Measurements from ENCODE around the gene RAB3GAP1.

The RAB3GAP1 gene

GRCh38 chr2:135163306-135163705 is 111.2 kb downstream of the RAB3GAP1 start:
- DNase-seq (ENCODE audit: low read depth in 2 of 2, low spot score in 1 of 2): no peak

DNA sequence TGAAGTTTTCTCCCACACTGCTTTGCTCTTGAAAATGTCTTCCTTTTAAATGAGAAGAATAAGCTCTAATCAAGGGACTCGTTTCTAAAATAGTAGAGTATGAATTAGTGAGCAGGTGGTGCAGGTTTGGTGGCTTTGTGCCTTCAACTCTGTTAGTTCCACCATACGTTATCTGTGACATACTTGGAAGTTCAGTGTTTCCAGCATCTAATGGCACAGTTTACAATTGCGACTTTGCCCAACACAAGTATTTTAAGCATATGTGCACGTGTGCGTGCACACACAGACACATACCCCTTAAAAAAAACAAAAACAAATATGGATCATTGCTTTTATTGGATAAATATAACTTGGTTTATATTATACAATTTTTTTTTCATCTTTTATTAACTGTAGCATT is 111.8 kb downstream of the RAB3GAP1 start:
- DNase-seq (ENCODE audit: low read depth in 2 of 2, low spot score in 1 of 2): no peak

GRCh38 chr2:135164431-135164830 is 112.3 kb downstream of the RAB3GAP1 start:
- no peak for DNase-seq (ENCODE audit: low read depth in 2 of 2, low spot score in 1 of 2)

DNA sequence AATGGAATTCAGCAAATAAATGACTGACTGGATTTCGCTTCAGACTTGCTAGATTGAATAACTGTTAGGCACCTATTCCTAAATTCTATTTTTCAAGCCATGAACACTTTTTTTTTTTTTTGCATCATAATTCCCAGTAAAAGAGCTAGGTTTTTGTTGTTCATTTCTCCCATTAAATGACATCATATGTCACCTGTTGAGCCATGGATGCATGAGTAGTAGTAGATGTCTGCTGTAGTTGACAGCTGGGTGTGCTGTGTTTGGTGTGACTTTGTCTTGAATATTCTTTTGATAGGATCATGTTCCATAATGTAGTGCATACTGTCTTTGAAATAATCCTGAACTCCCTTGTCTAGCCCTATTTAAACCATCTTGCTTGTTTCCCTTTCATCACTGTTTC is 115.2 kb downstream of the RAB3GAP1 start:
- no peak for DNase-seq (ENCODE audit: low read depth in 2 of 2, low spot score in 1 of 2)

GRCh38 chr2:135168204-135168856 is 116.2 kb downstream of the RAB3GAP1 start:
- DNase-seq (ENCODE audit: low read depth in 2 of 2, low spot score in 1 of 2): no peak

DNA sequence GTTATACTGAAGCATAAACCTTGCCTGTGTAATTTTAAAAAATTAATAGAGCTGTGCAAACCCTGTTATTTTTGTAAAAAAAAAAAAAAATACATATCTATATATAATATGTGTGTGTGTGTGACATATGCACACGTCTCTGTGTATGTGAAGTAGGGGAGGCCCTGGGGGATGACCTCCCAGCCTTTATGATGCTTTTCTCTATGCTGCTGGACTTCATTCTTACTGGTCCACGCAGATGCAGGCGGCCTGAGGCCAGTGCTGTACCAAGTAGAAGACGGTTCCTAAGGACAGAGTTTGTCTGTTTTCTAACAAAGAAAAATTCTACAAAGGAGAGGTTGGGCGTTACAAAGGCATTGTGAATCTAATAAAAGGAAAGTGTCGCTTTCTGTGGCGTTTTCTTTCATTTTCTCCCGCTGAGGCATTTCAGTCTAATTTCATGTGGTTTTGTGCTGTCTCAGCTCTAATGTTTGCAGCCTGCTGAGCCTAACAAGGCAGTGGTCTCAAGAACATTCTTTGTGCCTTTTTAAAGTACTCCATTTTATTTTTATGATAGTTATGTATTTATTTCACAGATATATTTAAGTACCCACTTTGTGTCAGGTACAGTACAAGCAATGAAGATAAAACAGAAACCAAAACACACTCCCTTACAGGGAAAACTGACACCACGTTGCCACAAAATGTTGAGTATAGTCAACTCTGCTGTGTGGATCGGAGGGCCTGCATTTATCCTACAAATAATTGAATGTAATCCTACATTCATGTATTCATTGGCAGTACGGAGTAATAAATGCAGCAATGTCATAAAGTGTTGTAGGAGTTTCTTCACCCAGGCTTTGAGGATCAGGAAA is 118.0 kb downstream of the RAB3GAP1 start:
- DNase-seq (ENCODE audit: low read depth in 2 of 2, low spot score in 1 of 2): no peak

DNA sequence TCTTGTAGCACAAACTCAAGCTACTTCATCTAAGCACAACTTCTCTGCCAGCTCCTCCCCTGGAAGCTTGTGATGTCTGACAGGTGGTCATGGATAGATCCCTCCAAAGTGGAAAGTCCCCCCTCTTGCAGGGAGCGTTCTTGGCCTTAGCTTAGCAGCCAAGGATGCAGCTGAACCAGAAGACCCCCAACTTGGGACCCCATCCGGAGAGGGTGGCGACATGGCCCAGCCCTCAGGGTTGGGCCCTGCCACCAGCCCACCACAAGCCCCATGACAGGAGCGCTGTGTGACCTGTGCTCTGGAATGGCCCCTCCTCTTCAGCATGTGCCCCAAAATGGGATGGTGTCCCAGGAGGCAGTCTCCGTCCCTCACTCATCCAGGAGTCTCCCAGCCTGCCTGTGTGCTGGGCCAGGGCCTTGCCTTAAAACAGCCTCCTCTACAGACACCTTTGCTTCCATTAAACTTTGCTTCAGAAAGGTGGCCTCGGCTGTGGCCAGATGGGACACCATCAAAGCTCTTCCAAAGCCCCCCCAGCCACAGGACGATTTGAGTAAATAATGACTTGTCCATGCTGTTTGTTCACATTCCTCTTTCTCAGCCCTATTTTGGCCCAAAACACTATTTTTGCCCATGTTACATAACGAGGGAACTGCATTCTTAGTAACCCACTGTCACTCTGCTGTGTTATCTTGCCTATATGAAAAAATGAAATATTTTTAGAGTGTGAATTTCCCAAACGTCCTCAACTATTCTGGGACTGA is 122.1 kb downstream of the RAB3GAP1 start:
- no peak for DNase-seq (ENCODE audit: low read depth in 2 of 2, low spot score in 1 of 2)

GRCh38 chr2:135174810-135175093 is 122.7 kb downstream of the RAB3GAP1 start:
- no peak for DNase-seq (ENCODE audit: low read depth in 2 of 2, low spot score in 1 of 2)

- no peak for DNase-seq (ENCODE audit: low read depth in 2 of 2, low spot score in 1 of 2)
Observed at GRCh38 chr2:135175177-135175576, 123.1 kb downstream of the RAB3GAP1 start.

DNA sequence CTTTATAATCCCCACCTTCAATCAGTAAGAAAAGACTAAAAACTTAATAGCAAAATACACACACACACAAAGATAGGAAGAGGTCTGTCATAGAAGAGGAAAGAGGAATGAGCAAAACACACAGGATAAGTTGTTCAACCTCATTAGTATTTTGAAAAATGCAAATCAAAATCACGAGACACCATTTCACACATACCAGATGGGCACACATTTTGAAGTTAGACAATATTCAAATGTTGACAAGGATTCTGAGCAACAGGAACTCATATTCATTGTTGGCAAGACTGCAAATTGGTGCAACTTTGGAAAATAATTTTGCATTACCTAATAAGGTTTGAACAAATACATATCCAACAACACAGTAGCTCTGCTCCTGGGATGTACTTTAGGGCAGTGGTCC is 127.6 kb downstream of the RAB3GAP1 start:
- no peak for DNase-seq (ENCODE audit: low read depth in 2 of 2, low spot score in 1 of 2)

- no peak for DNase-seq (ENCODE audit: low read depth in 2 of 2, low spot score in 1 of 2)
Observed at GRCh38 chr2:135182190-135182589, 130.1 kb downstream of the RAB3GAP1 start.

DNA sequence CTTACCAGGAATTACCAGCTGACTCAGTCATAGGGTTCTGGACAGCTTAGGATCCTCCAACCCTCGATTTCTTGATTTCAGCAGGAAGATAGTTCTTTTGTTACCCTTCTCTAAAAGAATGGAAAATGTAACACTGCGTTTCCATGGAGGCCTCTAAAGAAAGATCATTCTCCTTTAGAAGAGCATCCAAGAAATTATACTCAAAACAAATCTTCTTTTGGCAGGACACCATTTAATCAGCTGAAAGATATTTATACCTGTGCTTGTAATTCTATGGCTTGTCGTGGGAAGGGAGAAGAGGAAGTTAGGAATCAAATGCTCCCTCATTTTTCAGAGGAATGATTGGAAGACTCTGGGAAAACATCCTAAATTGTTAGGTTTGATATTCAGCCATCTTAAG is 130.5 kb downstream of the RAB3GAP1 start:
- no peak for DNase-seq (ENCODE audit: low read depth in 2 of 2, low spot score in 1 of 2)

- DNase-seq (ENCODE audit: low read depth in 2 of 2, low spot score in 1 of 2): no peak
Observed at GRCh38 chr2:135183822-135184221, 131.7 kb downstream of the RAB3GAP1 start.

- no peak for DNase-seq (ENCODE audit: low read depth in 2 of 2, low spot score in 1 of 2)
Observed at GRCh38 chr2:135186054-135186453, 134.0 kb downstream of the RAB3GAP1 start.

DNA sequence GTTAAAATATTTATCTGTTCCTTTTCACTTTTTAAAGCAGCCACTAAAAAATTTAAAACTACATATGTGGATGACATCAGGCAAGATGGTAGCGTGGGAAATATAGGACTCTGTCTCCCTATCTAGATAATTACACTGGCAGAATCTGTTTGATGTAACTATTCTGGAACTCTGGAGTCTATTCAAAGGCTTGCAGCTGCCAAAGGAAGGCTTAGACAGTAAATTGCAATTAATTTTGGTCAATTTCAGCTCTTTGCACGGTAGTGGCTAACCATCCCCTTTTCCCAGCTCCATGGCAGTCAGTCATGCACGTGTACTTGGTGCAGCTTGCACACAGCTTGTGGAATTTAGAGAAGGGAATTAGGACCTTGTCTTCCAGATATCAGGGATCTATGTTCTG is 135.2 kb downstream of the RAB3GAP1 start:
- DNase-seq (ENCODE audit: low read depth in 2 of 2, low spot score in 1 of 2): no peak

DNA sequence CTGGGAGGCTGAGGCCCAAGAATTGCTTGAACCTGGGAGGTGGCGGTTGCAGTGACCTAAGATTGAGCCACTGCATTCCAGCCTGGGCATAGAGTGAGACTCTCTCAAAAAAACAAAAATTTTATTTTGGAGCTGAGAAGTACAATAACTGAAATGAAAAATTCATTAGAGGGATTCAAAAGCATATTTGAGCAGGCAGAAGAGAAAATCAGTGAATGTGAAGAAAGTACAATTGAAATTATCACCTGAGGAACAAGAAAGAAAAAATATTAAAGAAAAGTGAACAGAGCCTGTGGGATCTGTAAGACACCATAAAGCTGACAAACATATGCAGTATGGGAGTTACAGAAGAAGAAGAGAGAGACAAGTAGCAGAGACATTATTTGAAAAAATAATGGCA is 137.1 kb downstream of the RAB3GAP1 start:
- DNase-seq (ENCODE audit: low read depth in 2 of 2, low spot score in 1 of 2): no peak

GRCh38 chr2:135190799-135191198 is 138.7 kb downstream of the RAB3GAP1 start:
- DNase-seq (ENCODE audit: low read depth in 2 of 2, low spot score in 1 of 2): no peak

GRCh38 chr2:135198481-135198880 is 146.4 kb downstream of the RAB3GAP1 start:
- no peak for DNase-seq (ENCODE audit: low read depth in 2 of 2, low spot score in 1 of 2)

DNA sequence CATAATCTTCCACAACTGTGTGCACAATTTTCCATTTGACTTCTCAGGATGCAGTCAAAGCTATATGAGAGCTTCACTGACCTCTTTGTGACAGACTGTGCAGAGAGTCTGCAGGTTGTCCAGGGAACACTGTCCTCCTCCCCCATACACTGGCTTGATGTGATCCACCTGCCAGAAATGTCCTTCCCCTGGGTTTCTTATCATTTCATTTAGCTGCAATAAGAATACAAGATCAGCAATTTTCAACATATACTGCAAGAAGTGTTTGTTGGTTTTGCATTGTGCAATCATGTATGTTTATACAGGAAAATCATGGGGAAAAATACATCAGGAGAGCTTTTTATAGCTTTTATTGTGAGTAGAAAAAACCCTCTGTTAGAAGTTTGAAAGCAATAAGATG is 150.7 kb downstream of the RAB3GAP1 start:
- no peak for DNase-seq (ENCODE audit: low read depth in 2 of 2, low spot score in 1 of 2)

DNA sequence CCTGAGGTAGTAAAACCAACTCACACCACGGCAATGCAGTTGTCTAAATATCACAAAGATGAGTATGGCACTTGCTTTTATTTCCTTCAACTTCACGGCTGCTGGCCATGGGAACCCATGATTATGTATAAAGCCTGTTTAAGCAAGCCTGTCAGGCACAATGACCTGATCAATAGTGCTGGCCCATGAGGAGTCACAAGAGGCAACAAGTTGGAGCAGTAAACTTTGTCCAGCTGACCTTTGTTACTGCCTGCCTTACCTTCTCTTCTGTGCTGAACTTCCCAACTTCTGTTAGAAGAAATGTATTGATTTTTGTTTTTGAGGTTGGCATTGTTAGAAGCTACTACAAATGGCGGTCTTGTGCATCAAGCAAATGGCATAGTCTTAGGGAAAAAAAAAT is 151.9 kb downstream of the RAB3GAP1 start:
- no peak for DNase-seq (ENCODE audit: low read depth in 2 of 2, low spot score in 1 of 2)

DNA sequence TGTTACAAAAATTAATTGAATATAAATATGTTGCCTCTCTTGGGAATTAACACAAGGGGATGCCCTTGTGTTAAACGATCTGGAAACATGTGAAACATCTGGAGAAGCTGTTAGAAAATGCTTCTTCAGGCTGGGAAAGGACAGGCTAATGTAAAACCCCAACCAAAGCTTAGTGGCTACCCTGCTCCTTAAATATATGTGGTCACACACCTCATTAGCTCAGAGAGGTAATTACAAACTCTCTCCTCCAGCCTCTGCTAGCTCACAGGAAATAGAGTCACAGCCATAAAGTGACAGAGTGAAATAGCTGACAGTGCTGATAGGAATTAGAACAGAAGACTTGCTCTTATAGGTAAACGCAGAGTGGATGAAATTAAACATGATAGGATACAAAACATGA is 155.9 kb downstream of the RAB3GAP1 start:
- DNase-seq (ENCODE audit: low read depth in 2 of 2, low spot score in 1 of 2): no peak

DNA sequence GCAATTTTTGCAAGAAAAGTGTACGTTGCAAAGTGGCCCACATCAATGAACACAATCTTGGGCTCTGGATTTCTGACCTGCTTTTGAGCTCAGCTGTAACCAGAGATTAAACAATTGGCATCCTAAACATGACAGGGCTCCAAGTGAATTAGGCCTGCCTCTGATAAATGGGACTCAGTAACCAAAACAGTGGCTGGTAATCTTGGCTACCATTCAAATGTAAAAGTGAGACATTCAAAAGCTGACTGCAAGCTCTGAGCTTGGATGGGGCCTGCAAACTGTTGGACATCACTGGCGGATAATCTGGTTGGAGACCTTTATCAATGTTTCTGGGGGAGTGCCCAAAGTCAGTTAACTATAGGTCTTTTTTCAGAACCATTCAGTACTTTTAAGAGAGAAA is 160.7 kb downstream of the RAB3GAP1 start:
- no peak for DNase-seq (ENCODE audit: low read depth in 2 of 2, low spot score in 1 of 2)
